Left forelimb (tissue), 1 donor: ENCODE results near the gene SLC9A7.

Source experiments
- DNase-seq: peaks from one replicate; pipeline ENCODE4 v3.0.0-alpha.2; 2018; ENCODE audit warnings: low spot score

SLC9A7 gene

DNA sequence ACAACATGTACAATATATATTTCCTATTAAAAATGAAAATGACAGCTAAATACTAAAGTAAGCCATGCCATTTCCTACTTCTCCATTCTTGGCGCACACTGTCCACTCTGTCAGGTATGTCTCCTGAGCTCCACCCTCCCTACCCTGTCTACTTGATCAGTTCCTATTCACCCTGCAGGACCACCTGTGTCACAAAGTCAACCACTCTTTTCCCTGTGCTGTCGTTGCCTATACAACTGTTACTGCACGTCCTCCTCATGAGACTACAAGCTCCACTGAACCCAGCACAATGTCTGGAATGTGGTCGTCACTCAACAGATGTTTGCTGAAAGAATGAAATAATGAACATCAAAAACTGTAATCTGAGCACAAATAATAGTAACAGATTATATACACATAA is 54.9 kb downstream of the SLC9A7 start:
- DNase-seq, result no peak

DNA sequence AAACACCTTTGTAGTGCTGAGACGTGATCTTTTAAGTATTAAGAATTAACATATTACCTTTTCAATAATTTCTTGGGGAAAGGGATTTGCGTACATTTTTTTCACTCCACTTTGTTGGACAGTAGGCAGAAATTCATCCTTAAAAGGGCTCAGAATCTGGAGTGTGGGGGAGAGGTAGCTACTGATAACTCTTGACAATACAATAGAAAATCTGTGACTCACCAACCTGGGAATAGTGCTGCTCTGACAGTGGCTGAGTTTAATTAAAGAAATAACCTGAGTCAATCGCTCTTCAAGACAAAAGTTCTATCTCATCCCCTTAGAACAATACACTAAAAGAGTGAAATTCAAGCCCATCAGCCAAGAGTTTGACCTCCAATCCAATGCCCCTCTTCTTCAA is 60.2 kb downstream of the SLC9A7 start:
- no peak for DNase-seq

DNA sequence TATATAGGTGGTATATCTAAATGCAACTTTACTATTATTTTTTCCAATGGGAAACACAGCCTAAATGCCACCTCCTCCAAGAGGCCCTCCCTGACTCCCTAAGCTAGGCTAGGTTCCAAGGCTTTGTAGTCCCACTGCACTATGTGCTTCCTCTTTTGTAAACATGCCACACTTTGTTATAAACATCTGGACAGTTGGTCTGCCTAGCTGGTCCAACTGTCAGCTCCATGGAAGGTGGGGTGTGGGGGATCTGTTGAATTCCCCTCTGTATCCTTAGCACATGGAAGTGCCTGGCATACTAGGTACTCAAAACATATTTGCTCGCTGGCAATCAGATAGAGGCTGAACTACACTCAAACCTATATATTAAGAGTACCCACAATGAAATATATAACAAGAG is 63.4 kb downstream of the SLC9A7 start:
- no peak for DNase-seq

DNA sequence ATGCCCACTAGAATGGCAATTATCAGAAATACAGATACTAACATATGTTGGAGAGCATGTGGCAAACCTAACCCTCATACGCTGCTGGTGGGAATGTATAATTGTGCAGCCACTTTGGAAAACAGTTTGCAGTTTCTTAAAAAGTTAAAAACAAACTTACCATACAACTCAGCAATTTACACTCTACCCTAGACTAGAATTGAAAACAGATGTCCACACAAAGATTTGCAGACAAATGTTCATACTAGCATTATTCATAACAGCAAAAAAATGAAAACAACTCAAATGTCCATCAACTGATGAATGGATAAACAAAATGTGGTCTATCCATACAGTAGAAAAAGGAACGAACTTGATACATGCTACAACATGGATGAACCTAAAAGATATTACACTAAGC is 64.4 kb downstream of the SLC9A7 start:
- no peak for DNase-seq

DNA sequence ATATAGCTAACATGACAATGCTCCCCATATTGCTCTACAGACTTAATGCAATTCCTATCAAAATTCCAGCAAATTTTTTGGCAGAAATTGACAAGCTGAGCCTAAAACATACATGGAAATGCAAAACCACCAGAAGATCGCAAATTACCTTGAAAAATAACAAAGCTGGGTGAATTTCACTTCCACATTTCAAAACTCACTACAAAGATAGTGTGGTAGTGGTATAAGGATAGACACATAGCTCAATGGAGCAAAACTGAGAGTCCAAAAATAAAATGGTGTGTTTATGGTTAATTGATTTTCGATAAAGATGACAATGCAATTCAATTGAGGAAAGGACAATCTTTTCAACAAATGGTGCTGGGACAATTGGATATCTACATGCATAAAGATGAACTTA is 65.8 kb downstream of the SLC9A7 start:
- no peak for DNase-seq

DNA sequence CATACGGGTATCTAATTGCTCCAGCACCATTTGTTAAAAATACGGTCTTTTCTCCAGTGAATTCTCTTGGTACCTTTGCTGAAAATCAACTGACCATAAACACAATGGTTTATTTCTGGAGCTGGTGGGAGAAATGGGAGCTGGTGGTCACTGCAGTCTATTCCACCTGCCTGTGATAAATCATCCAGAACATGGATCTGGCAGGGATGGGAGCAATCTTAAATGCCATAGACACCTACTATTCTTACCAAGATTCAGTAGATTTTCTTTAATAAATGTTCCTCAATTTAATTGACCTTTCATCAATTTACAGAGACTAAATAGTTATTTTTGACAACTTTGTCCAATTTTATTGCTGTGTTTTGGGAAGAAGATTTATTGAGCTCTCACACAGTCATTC is 68.1 kb downstream of the SLC9A7 start:
- no peak for DNase-seq

DNA sequence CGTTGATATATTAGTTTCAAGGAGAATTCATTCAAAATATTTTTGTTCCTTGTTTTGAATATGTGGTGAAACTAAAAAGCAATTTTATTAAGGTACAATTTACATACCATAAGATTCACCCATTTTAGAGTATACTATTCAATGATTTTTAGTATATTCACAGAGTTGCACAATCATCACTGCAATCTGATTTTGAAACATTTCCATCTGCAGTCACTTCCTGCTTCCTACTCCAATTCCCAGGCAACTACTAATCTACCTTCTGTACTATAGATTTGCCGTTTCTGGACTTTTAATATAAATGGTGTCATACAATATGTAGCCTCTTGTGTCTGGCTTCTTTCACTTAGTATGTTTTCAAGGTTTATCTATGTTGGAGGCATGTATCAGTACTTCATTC is 71.3 kb downstream of the SLC9A7 start:
- DNase-seq, result no peak

DNA sequence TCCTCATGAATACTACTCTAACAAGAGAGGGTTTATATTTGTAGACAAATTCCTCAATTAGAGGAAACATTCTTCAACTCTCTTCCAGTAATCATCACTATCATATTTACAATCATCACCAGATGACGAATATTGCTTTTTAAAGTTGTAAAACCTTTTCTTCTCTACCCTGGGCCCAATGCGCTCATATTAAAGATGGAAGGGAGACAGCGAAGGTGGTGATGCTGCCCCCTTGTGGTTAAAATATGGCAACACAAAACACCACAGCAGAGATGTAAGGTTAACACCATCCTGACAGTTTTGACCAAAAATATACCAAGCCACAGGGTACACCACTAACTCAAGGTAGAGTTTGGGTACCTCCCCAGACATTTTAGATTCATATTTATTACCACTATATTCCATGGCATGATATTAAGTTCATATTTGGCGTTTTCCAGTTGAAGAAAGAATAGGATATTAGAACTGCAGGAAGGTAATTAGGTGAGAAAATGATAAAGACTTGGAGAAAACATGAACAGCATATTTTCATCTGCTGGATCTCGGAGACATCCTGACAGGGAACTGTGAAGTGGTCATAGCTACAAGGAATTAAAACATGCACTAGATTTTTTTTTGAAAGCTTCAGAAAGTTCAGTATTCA is 72.8 kb downstream of the SLC9A7 start:
- no peak for DNase-seq

DNA sequence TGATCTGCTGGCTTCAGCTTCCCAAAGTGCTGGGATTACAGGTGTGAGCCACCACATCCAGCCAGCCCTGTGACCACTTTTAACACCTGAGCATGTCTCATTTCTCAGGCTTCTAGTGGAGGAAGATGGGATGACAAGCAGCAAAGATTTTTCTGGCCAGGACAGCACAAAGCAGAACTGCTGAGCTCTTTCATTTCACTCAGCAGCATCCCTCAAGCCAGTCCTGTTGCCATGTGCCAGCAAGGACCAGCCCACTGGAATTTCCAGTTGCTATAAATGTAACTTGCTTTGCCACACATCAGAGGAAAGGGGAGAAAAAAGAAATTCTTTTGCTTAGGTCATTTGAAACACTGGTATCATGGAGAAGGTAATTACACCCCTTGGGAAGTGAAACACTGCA is 75.9 kb downstream of the SLC9A7 start:
- DNase-seq, result no peak

DNA sequence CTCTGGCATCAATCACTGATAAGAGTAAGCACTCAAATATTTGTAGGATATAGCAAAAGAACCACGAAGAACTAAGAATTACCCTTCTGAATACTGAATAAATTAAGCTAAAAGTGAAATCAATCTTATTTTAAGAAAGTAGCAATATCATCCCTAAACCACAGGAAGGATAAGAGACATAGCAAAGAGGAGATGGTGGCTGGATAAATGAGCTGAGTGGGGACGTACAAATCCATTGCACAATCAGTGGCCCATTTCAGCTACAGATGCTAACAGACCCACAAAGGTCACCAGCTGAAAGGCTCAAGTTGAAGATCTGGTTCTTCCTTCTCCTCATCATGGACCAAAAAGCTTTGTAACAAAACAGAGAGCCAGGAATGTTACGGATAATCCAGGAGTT is 77.1 kb downstream of the SLC9A7 start:
- no peak for DNase-seq

DNA sequence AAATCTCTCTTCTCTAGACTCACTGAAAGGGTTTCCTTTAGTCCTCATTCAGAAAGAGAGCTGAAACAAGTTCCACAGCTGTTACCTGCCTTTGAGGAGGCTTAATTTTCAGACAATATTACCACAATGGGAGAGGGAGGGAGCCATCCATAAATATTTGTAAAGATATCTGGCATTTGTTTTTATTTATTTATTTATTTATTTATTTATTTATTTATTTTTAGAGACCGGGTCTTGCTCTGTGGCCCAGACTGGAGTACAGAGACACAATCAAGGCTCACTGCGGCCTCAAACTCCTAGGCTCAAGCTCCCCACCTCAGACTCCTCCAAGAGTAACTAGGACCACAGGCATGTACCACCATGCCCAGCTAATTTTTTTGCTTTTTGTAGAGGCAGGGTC is 80.7 kb downstream of the SLC9A7 start:
- no peak for DNase-seq

DNA sequence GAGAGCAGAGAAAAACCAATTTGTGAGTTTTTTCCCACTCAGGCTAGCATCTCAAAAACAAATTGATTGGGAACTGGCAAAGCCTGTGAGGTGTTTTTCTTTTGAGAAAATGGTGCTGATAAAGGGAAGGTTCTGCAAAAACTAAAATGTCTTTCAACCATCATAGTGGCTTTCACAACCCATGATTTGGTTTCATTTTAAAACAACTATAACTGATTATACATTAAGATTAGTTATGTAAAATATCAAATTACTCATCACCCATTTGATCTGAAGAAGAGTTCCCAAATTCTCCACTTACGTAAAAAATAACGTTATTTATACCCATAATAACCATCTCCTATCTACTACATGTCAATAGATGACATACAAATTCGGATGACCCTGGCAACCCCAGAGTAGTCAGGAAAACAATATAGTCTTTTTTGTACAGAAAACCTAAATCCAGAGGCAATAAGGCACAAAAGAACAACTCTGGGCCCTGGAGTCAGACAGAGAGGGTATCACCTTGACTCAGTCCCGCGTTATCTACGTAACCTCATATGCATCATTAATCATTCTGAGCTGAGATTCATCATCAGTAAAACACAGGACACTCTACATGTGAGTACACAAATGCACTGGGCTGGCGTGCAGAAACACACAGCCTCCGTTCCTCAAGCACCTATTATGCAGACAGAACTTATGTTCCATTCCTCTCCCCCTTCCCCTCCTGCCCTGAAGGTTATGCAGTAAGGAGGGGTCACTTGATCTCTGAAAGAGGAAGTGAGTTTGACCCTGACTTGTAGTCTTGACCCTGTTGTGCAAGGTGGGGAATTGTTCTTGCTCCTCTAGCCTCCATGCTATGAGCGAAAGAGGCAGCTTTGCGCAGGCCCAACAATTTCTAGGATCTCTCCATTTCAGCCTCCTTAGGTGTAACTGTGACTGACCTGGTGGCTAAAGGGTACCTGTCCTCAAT is 82.2 kb downstream of the SLC9A7 start:
- DNase-seq, result no peak

DNA sequence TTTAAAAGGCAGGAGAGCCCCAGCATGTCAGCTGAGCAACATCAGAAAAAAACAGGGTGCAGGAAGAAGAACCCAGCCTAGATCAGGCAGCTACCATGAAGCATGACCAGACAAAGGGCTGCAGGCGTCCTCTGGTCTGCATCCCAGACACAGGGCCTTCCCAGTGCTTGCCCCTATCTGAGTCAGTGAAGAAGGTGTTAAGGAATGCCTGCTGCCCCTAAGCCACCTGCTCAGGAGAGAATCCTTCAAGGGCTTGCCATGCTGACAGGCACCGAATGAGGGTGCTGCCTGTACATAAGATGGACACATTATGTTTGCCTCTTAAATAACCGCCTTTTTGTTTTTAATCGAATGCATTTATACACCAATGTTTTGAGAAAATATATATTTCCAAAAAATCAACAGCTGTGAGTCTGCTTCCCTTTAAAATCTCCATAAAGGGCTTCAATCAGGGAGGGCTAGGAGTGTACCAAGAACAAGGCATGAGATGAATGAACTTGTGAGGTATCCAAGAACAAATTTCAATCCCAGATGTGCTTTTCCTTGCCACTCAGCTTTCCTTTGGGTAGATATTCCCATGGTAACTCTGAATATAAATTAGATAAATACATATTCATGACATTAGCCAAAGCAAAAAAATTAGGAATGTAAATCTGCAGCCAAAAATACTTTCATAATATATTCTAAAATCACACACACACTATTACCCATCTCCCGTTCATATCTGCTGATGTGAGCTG is 85.1 kb downstream of the SLC9A7 start:
- DNase-seq, result no peak

DNA sequence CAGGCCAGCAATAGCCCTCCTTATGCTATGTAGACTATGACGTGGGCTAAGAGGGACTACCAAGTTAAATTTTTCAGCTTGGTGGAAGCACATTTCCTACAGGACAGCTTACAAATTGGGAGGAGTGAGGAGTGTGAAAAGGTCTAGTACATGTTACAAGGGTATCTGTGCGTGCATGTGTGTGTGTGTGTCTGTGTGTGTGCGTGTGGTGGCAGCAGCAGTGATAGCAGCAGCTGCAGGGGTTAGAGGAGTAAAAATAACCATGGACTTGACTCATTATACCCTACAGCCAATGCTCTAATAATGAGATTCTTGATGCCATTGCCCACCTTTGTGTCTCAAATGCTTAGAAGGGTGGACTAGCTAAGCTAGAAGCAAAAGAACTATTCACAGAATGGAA is 88.6 kb downstream of the SLC9A7 start:
- no peak for DNase-seq

DNA sequence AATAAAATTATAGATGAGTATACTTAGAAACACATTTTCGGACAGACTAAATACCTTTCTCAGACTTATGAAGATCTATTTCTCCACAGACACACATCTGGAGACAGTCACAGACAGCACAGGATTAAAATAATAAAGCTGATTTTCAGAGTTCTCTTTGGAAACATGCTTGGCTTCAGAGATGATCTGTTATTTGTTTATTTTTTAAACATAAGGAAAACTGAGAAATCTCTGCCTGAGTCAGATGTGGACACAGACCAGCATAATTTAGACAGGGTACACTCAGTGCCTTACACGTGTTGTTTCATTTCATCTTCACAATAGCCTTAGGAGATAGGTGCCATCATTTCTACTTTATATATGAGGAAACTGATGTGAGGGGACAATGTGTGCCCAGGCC is 92.1 kb downstream of the SLC9A7 start:
- no peak for DNase-seq

DNA sequence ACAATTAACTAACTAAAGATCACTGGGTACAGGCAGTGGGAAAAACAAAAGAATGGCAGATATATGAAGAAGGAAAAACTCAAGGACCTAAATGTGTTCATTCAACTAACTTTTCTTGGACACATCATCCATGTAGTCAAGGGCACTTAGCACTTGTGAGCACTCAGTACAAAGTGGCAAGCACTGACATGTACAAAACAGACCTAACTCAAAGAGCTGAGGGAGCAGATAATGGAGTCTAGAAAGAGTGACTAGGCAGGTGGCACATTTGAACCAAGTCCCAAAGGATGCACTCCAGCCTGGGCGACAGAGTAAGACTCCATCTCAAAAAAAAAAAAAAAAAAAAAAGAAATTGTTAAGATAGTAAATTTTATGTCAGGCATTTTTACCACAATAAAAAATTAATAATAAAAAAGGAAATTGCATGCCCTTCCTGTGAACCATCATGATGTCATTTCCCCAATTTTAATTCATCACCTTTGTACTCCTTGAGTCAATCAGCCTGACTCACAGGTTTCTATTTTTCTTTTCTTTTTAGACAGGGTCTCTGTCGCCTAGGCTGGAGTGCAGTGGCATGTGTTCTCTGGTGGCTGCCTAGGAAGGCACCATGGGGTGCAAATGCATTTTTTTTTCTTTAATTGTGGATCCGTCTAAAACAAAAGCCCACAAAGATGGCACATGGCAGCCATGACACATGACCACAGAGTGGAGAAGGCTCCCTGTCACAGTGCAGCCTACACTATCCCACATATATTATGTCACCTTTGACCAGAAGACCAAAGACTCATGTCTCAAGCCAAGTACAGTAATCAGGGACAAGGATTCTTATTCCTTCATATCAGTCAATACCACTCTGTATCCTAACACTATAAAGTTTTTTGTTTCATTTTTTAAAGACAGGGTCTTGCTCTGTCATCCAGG is 93.4 kb downstream of the SLC9A7 start:
- DNase-seq, result no peak

DNA sequence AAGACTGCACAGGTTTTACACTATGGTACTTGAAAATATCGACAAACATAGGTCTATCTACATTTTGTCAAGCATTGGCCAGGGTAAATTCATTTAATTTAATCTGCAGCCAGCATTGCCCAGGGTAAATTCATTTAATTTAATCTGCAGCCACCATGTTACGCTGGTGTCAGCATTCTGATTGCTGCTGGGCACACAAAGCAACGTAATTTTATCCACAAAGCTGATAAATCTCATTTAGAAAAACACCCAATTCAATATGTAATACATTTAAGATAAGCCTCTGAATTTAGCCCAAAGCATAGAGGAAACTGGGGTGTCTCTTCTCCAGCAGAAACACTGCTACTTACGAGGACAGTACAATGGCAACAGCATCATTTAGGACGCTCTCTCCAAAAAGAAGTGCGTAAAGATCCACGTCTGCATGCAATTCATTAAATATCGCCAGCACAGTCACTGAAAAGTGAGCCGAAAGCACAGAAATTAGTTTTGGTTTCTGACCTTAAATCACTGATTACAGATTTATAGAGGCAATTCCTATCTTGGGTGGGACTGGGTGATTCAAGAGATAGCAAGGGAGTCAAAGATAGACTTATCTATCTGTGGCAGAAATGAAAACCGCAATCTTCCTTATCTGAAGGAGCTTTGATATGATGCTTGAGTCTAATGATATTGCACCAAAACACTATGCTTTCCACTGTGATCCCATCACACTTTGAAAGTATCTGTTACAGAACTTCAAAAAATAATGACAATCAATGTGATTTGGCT is 96.5 kb downstream of the SLC9A7 start:
- no peak for DNase-seq

DNA sequence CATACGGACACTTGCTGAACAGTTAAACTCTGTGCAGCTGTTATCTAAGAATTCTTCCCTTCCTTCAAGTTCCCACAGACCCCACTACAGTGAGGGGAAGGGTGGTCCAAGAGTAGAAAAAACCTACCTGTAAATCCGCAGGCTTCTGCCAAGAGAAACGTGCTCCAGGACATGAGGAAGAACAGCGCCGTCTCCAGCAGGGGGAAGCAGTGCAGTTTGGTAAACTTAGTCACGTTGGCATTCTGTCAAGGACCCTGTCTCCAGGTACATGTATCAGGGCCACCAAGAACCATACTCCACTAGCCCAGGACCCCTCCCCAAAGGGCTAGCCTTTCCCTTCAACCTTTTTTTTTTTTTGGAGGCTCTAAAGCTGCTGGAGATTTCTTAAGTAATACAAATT is 105.4 kb downstream of the SLC9A7 start:
- DNase-seq, result no peak

DNA sequence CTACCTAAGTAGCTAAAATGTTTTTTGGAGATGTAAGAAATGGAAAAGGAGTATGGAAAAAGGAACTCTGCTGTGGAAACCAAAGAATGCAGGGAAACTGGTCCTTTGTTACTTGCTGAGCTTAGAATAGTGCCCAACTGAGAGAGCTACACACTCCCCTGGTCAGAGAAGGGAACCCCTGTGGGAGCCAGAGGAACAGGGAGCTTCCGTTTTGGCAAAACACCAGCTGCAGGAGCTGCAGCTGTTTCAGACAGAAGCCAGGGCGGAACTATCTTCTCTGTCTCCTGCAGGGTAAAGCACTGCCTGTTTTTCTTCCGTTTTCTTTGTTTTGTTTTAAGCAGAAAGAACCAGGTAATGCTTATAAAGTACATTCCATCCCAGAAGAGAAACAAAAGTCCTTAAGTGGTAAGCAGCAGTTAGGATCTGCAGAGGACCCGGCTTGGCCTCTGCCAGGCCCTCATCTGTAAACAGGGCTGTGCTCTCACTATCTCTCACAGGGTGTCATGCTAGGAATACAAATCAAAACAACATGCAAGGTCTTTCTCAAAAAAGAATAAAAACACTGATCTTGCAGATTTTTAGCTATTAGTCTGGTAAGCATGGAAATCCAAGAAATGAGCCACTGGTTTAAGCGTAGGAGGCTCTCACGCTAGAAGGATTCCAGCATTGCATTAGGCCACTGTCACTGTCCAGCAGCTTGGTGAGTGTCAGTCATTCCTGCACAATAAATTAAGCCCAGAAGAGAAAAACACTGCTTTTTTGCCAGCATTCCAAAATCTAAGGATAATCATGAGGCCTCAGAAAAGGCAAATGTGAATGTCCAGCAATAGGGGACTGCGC is 109.3 kb downstream of the SLC9A7 start:
- DNase-seq, result no peak

DNA sequence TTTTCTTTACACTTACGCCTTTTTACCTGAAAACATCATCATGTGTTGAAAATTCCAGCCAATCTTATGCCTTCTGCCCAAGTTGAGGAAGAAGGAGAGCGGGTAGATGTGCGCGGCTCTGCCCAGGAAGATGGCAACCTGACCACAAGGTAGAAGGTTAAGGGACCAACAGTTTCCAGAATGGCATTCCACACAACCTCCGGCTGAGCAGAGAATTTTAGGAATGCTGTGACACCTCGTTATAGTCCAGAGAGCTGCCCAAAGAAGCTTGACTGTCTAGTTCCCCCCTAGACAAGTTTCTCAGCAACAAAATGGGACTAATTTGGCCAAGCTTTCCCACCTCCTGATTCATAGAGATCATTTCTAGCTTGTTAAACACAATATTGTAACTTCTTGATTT is 110.3 kb downstream of the SLC9A7 start:
- DNase-seq, result no peak
